Measurements from ENCODE around the gene SDK1. TPM values are rescaled to one million over a fixed set of nuclear protein-coding genes. Genes with fewer than 3 reads are reported as not detected.

Gene SDK1
- total and polyA plus RNA-seq, 2 experiments from 2014 or later: not detected

- in situ Hi-C loops (cut with MboI): no loop called here
- Histone ChIP-seq H3F3A (ENCODE audit: insufficient read depth) (no peaks in the 10 kb centered on the region), H4K20me1 (ENCODE audit: insufficient read depth) (no peaks in the 10 kb centered on the region), H2AFZ (no peak overlapping the region), H3K79me2 (ENCODE audit: insufficient read depth) (no peaks in the 10 kb centered on the region), H3K4me1 (ENCODE audit: insufficient read depth) (no peaks in the 10 kb centered on the region), H3K4me3 (no peak overlapping the region), H3K27ac (no peak overlapping the region), H3K4me2 (ENCODE audit: unreplicated experiment) (no peak overlapping the region), H3K9me3 (ENCODE audit: low read depth) (no peaks in the 10 kb centered on the region), H3K27me3 (replicated peaks; ENCODE audit: insufficient read depth) (no peaks in the 10 kb centered on the region), H3K9me2 (ENCODE audit: insufficient read depth) (no peaks in the 10 kb centered on the region), H3K36me3 (ENCODE audit: low read depth) (no peaks in the 10 kb centered on the region), H3K9ac (no peak overlapping the region)
- no peak for TF ChIP-seq EZH2 (IDR thresholded peaks at IDR 0.05; ENCODE audit: insufficient read depth, poor library complexity, severe bottlenecking)
- TF ChIP-seq EZH2phosphoT487 (IDR thresholded peaks at IDR 0.05; ENCODE audit: insufficient read depth, low read depth): no peak
- no peak for DNase-seq
- WGBS, 2 experiments (ENCODE audit: low coverage in 1 of 2, low lambda C conversion rate in 2 of 2, missing lambda C conversion rate in 2 of 2): 58 to 64% methylated on average over 6 of the region's 6 CpGs
Measured at GRCh38 chr7:3847336-3847735, 546.3 kb downstream of the SDK1 start.

DNA sequence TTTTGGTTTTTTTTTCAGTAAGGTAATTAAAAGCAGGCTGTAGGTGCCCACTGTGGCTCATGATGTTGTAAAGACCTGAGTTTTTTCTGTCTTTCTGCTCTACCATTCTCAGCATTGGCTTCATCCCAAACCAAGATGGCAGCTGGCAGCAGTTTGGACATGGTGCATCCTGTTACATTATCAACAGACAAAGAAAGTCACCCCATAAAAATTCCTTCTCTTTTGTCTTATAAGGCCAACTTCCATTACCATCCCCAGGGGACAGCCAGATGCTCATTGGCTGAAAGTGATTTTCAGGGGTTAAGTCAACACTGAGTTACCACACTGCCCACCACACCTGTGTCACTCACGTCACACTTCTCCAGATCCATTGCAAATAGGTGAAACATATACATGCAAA lies 558.4 kb downstream of the SDK1 start:
- no peaks in the 10 kb centered on the region for H3K27me3 ChIP-seq (replicated peaks; ENCODE audit: insufficient read depth)
- no peak overlapping the region for H3K27ac ChIP-seq
- H3K4me1 ChIP-seq (ENCODE audit: insufficient read depth): no peaks in the 10 kb centered on the region
- H3K9me2 ChIP-seq (ENCODE audit: insufficient read depth): no peaks in the 10 kb centered on the region
- H2AFZ ChIP-seq: no peak overlapping the region
- no peak for DNase-seq
- H3K79me2 ChIP-seq (ENCODE audit: insufficient read depth): no peaks in the 10 kb centered on the region
- TF ChIP-seq EZH2 (IDR thresholded peaks at IDR 0.05; ENCODE audit: insufficient read depth, poor library complexity, severe bottlenecking): no peak
- TF ChIP-seq EZH2phosphoT487 (IDR thresholded peaks at IDR 0.05; ENCODE audit: insufficient read depth, low read depth): no peak
- no peak overlapping the region for H3K4me2 ChIP-seq (ENCODE audit: unreplicated experiment)
- in situ Hi-C loops (cut with MboI): no loop called here
- no peaks in the 10 kb centered on the region for H3F3A ChIP-seq (ENCODE audit: insufficient read depth)
- H4K20me1 ChIP-seq (ENCODE audit: insufficient read depth): no peaks in the 10 kb centered on the region
- 47 to 55% methylated on average over 1 of the region's 1 CpG for WGBS, 2 experiments (ENCODE audit: low coverage in 1 of 2, low lambda C conversion rate in 2 of 2, missing lambda C conversion rate in 2 of 2)
- no peak overlapping the region for H3K4me3 ChIP-seq
- H3K9ac ChIP-seq: no peak overlapping the region
- no peaks in the 10 kb centered on the region for H3K36me3 ChIP-seq (ENCODE audit: low read depth)
- H3K9me3 ChIP-seq (ENCODE audit: low read depth): no peaks in the 10 kb centered on the region

GRCh38 chr7:3860932-3861331 lies 559.9 kb downstream of the SDK1 start:
- no peaks in the 10 kb centered on the region for H3K9me2 ChIP-seq (ENCODE audit: insufficient read depth)
- H3K4me2 ChIP-seq (ENCODE audit: unreplicated experiment): no peak overlapping the region
- in situ Hi-C loops (cut with MboI): no loop called here
- no peaks in the 10 kb centered on the region for H3K36me3 ChIP-seq (ENCODE audit: low read depth)
- H3K4me3 ChIP-seq: no peak overlapping the region
- H3K4me1 ChIP-seq (ENCODE audit: insufficient read depth): no peaks in the 10 kb centered on the region
- no peaks in the 10 kb centered on the region for H3K27me3 ChIP-seq (replicated peaks; ENCODE audit: insufficient read depth)
- no peak for DNase-seq
- no peaks in the 10 kb centered on the region for H3K9me3 ChIP-seq (ENCODE audit: low read depth)
- 64 to 70% methylated on average over 9 of the region's 9 CpGs for WGBS, 2 experiments (ENCODE audit: low coverage in 1 of 2, low lambda C conversion rate in 2 of 2, missing lambda C conversion rate in 2 of 2)
- no peaks in the 10 kb centered on the region for H3F3A ChIP-seq (ENCODE audit: insufficient read depth)
- H3K9ac ChIP-seq: no peak overlapping the region
- TF ChIP-seq EZH2phosphoT487 (IDR thresholded peaks at IDR 0.05; ENCODE audit: insufficient read depth, low read depth): no peak
- TF ChIP-seq EZH2 (IDR thresholded peaks at IDR 0.05; ENCODE audit: insufficient read depth, poor library complexity, severe bottlenecking): no peak
- no peak overlapping the region for H2AFZ ChIP-seq
- no peaks in the 10 kb centered on the region for H4K20me1 ChIP-seq (ENCODE audit: insufficient read depth)
- H3K27ac ChIP-seq: no peak overlapping the region
- no peaks in the 10 kb centered on the region for H3K79me2 ChIP-seq (ENCODE audit: insufficient read depth)

- Histone ChIP-seq H3K9me2 (ENCODE audit: insufficient read depth) (no peaks in the 10 kb centered on the region), H3K36me3 (ENCODE audit: low read depth) (no peaks in the 10 kb centered on the region), H3K4me3 (no peak overlapping the region), H4K20me1 (ENCODE audit: insufficient read depth) (no peaks in the 10 kb centered on the region), H3K27me3 (replicated peaks; ENCODE audit: insufficient read depth) (no peaks in the 10 kb centered on the region), H3K4me2 (ENCODE audit: unreplicated experiment) (no peak overlapping the region), H3K27ac (no peak overlapping the region), H3F3A (ENCODE audit: insufficient read depth) (no peaks in the 10 kb centered on the region), H2AFZ (no peak overlapping the region), H3K79me2 (ENCODE audit: insufficient read depth) (no peaks in the 10 kb centered on the region), H3K9me3 (ENCODE audit: low read depth) (no peaks in the 10 kb centered on the region), H3K9ac (no peak overlapping the region), H3K4me1 (ENCODE audit: insufficient read depth) (no peaks in the 10 kb centered on the region)
- no peak for DNase-seq
- TF ChIP-seq EZH2phosphoT487 (IDR thresholded peaks at IDR 0.05; ENCODE audit: insufficient read depth, low read depth) (no peak), EZH2 (IDR thresholded peaks at IDR 0.05; ENCODE audit: insufficient read depth, poor library complexity, severe bottlenecking) (no peak)
- 0 to 7% methylated on average over 1 of the region's 1 CpG for WGBS, 2 experiments (ENCODE audit: low coverage in 1 of 2, low lambda C conversion rate in 2 of 2, missing lambda C conversion rate in 2 of 2)
- in situ Hi-C loops (cut with MboI): no loop called here
Measured at GRCh38 chr7:3861386-3861785, 560.3 kb downstream of the SDK1 start.

DNA sequence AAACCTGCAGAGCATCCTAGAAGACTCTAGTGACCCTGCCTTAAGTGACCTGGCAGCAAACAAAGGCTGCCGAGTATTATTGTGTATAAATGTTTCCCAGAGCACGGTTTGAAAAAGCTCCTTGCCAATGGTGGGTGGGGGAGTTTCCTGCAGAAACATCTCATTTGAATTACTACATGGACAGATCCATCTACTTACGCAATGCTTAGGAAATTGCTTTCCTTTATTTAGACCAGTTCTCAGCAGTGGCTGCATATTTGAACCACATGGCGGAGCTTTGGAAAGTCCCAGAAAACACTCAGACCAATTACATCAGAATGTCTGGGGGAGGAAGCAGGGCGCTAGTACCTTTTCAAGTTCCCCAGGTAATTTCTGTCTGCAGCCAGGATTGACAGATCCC lies 560.9 kb downstream of the SDK1 start:
- 3 to 6% methylated on average over 5 of the region's 5 CpGs for WGBS, 2 experiments (ENCODE audit: low coverage in 1 of 2, low lambda C conversion rate in 2 of 2, missing lambda C conversion rate in 2 of 2)
- H3K4me2 ChIP-seq (ENCODE audit: unreplicated experiment): no peak overlapping the region
- no peak overlapping the region for H3K27ac ChIP-seq

More for the DNA sequence above, 560.9 kb downstream of the SDK1 start:
- in situ Hi-C loops (cut with MboI): no loop called here
- Histone ChIP-seq H3K9me2 (ENCODE audit: insufficient read depth) (no peaks in the 10 kb centered on the region), H3K27me3 (replicated peaks; ENCODE audit: insufficient read depth) (no peaks in the 10 kb centered on the region), H3K4me3 (no peak overlapping the region), H2AFZ (no peak overlapping the region), H4K20me1 (ENCODE audit: insufficient read depth) (no peaks in the 10 kb centered on the region), H3K36me3 (ENCODE audit: low read depth) (no peaks in the 10 kb centered on the region), H3K9ac (no peak overlapping the region), H3K9me3 (ENCODE audit: low read depth) (no peaks in the 10 kb centered on the region), H3F3A (ENCODE audit: insufficient read depth) (no peaks in the 10 kb centered on the region), H3K79me2 (ENCODE audit: insufficient read depth) (no peaks in the 10 kb centered on the region), H3K4me1 (ENCODE audit: insufficient read depth) (no peaks in the 10 kb centered on the region)
- no peak for TF ChIP-seq EZH2 (IDR thresholded peaks at IDR 0.05; ENCODE audit: insufficient read depth, poor library complexity, severe bottlenecking)
- TF ChIP-seq EZH2phosphoT487 (IDR thresholded peaks at IDR 0.05; ENCODE audit: insufficient read depth, low read depth): no peak
- DNase-seq: no peak

All from GM23248 (cell line).